AG10803 (cell line): ENCODE measurements around the gene LRP1-AS.

Experiments used
- DNase-seq: peaks from one replicate; pipeline ENCODE4 v3.0.0; 2010; ENCODE audit warnings: low read depth
- H3K4me3 ChIP-seq: 2 replicates; pipeline ENCODE4 v1.5.1; 2011; ENCODE audit warnings: mild to moderate bottlenecking, low read length, control low read depth
- CTCF ChIP-seq: conservative IDR thresholded peaks from 2 replicates; pipeline ENCODE4 v1.5.1; 2011; ENCODE audit warnings: mild to moderate bottlenecking, low read length, control low read depth, inconsistent platforms

Gene LRP1-AS

DNA sequence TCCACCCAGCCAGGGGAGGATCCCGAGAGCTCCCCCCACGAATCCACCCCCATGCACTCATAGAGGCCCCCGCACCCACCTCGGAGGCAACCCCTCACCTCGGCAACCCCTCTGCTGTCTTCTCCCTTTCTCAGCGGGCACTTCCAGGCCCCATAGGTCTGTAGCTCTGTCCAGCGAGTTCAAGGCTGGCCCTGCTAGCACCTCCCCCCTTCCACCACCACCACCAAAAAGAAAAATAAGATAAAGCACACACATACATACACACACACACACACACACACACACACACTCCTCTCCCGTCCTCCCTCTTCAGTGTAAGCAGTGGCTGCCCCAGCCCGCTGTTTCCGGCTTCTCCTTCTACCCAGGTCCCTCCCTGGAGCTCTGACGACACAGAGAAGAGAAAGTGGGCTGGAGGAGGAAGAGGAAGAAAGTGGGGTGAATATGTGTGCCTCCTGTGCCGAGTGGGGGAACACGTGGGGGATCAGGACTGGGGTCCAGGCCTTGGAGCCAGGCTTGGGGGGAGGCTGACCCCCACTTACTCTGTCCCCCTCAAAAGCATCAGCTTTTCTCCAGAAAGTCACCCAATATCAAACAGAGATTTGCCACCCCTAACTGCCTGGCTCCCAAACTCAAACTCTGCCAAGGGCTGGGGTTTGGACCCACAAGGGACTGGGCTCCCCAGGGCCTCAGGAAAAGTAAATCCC lies 36.2 kb downstream of the LRP1-AS start, which contains the start of gene STAT6:
Gene STAT6 (minus strand): TSS at position 332 of the 704 bp plus-strand sequence. CDS start 3,084 bp downstream, outside the sequence.
- no peak for TF ChIP-seq CTCF
- peak; percentile 89 for DNase-seq
- H3K4me3 ChIP-seq, result peak within 1 kb of the TSS; percentile 95

DNA sequence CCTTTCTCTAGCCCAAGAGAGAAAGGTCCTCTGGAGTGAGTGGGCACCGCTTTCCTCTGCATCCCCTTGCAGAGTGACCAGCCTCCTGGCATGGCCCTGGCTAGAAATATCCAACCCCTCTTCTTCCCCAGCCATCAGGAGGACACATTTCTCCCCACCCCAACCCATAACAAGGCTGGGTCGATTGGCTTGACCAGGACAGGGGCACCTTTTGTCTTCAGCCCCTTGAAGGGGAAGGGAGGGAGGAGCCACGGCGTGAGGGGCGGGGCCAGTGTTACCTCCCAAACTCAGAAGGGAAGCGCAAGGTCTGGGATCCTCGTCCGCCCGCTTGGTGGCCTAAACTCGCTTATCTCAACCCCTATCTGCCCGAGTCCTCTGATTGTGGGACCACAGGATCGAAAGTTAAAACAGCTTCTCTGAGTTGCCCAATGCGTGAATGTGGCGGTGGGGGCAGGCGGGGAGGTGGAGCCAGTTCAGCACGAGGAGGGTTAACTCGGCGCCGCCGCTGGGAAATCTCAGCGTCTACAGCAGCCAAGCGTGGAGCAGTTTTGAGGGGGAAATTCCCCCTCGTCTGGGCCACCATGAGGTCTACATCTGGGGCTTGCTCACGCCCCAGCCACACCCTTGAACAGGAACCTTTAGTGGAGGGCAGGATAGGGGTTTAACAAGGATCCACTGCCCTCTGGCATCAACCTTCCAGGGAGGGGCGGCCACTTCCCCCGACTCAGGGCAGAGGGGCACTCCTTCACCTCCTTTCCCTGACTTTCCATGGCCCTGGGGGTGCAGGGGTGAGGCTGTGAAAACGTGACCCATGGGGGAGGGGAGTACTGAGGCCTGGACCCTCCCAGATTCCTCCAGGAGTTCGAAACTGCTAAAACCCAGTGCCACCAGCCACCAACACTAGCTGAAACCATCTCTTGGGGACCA lies 37.1 kb downstream of the LRP1-AS start:
- no peak for DNase-seq
- peak overlapping the region; percentile 95 for H3K4me3 ChIP-seq
- peak; percentile 1; the same call in 1 of the 2 replicates for TF ChIP-seq CTCF

DNA sequence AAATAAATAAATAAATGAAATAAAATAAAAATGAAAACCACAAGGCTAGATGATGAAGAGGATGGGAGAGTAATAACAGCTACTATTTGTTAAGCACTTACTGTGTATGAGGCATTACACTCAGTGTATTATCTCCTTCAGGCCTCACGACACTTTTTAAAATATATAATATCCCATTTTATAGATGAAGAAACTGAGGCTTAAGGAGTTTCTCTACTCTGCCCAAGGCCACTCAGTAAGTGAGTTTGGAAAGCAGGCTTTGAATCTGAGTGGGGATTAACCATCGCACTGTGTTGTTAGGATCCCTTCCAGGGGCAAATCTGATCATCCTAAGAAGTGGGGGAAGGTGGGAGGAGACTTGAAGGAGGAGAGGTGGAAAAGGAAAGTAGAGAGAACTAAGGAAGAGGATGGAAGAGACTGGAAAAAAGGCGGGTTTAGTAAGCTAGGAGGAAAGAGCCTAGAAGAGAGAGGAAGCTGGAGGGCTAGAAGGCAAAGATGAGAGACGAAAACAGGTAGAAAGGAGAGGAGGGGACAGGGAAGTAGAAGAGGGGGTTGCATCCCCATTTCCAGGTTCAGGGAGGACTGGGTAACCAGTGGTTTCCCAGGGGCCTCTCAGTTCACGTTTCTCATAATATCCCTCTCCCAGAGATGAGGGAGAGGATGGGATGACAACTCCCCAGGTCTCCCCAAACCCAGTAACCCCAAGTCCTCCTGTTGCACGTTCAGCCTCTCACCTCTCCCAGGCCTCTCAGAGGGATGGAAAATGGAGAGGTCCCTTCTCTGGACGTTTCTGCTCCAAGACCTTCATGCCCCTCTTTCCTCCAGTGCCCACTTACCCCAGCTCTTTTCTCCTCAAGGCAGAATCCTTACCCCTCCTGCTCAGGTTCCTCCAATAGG lies 38.0 kb downstream of the LRP1-AS start:
- H3K4me3 ChIP-seq, result peak overlapping the region; percentile 95
- no peak for DNase-seq
- no peak for TF ChIP-seq CTCF

DNA sequence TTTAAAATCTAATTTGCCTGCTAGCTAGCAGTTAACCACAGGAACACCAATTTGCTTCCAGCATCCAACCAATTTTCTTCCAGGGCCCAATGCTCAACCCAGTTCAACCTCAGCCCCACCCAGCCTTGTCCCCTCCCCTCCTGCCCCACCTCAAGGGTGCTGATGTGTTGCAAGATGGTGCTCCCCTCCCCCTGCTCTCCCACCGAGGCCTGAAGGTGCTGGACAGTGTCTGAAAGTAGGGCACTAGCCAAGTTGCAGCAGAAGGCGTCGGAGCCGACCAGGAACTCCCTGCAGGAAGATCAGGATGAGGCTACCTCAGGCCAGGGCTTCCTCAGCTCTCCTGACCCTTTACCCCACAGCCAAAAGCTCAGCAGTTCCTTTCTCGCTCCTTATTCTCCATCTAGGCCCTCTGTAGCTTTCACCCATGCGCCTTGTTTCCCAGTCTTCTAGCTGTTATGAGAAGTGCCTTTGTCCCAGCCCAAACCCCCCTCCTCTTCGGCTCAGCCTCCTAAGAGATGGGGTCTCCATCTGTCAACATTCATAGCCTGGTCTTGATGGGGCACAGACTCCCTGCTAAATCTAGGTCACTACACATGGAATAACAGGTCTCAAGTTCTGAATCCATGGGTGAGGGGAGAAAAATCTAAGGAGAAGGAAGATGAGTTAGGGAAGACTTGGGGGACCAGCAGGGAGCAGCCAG lies 39.8 kb downstream of the LRP1-AS start:
- TF ChIP-seq CTCF, result no peak
- H3K4me3 ChIP-seq, result no peak overlapping the region
- no peak for DNase-seq

- H3K4me3 ChIP-seq, result no peak overlapping the region
- DNase-seq, result no peak
- TF ChIP-seq CTCF, result no peak
Observed at GRCh38 chr12:57106021-57106708, 41.3 kb downstream of the LRP1-AS start.
